GM12878 (cell line): ENCODE data around the gene PAQR7. TPM values are rescaled to one million over a fixed set of nuclear protein-coding genes. Genes with fewer than 3 reads are reported as not detected.

Experiments used
- ATAC-seq: fragments of 200-7000 bp; cut with Tn5 transposase; 3 replicates; pipeline ENCODE4 v1.9.1; 2020; ENCODE audit warnings: mild to moderate bottlenecking, moderate library complexity
- BruUV-seq: library from RNA; stranded (reverse); fragments of 400-500 nt; replicated peaks from 2 replicates; lab custom pipeline; 2021; lab: Mats Ljungman, UMichigan
- CTCF ChIA-PET: fragments of 300-600 bp; sonication (Branson Sonifier 250); formaldehyde crosslinking; extraction: SDS; loops from one replicate; lab custom pipeline; 2021; ENCODE audit warnings: inconsistent platforms; lab: Yijun Ruan, JAX
- POLR2A ChIA-PET: fragments of 350-600 bp; formaldehyde crosslinking; extraction: SDS; loops from one replicate; lab custom pipeline; 2021; ENCODE audit warnings: inconsistent platforms; lab: Charles Lee
- RAD21 ChIA-PET: fragments of 300-600 bp; sonication (Branson Sonifier 250); formaldehyde crosslinking; loops from one replicate; lab custom pipeline; 2023; ENCODE audit warnings: antibody characterized with exemption; ENCODE audit not compliant: unreplicated experiment; lab: Charles Lee
- SMC1A ChIA-PET: fragments of 300-600 bp; sonication (Branson Sonifier 250); formaldehyde crosslinking; loops from one replicate; lab custom pipeline; 2023; ENCODE audit not compliant: unreplicated experiment, uncharacterized antibody; lab: Charles Lee
- DNase-seq: peaks from one replicate; pipeline ENCODE4 v3.0.0-alpha.2; 2011; ENCODE audit warnings: low read depth, low spot score
- FAIRE-seq: peaks from 3 replicates; lab custom pipeline; 2011; peaks lifted over from hg19 to GRCh38; lab: Jason Lieb, UNC
- H2AFZ ChIP-seq: 2 replicates; pipeline ENCODE4 v1.6.0; 2011; ENCODE audit warnings: low read depth, low read length, control low read depth; ENCODE audit not compliant: control insufficient read depth
- H3K27ac ChIP-seq: 2 replicates; pipeline ENCODE4 v1.5.1; 2011; ENCODE audit warnings: control low read depth; ENCODE audit not compliant: control insufficient read depth, insufficient read depth
- H3K27me3 ChIP-seq, 2 experiments: replicated peaks in 1 of 2; 2 replicates each; pipeline versions ENCODE4 v1.6.0 to v1.6.1; 2011; ENCODE audit warnings: low read length in 1 of 2; ENCODE audit not compliant: control insufficient read depth in 2 of 2, insufficient read depth in 2 of 2
- H3K36me3 ChIP-seq, 2 experiments: 2 replicates each; pipeline ENCODE4 v1.5.1; 2011; ENCODE audit warnings: low read length in 1 of 2; ENCODE audit not compliant: control insufficient read depth in 2 of 2, insufficient read depth in 2 of 2
- H3K4me1 ChIP-seq: 2 replicates; pipeline ENCODE4 v1.6.1; 2011; ENCODE audit warnings: mild to moderate bottlenecking, low read length, moderate library complexity, mixed read lengths; ENCODE audit not compliant: control insufficient read depth, insufficient read depth
- H3K4me2 ChIP-seq: 2 replicates; pipeline ENCODE4 v1.6.0; 2011; ENCODE audit warnings: control low read depth; ENCODE audit not compliant: control insufficient read depth, insufficient read depth
- H3K4me3 ChIP-seq: fragments of 200-600 bp; sonication (generic); 2 replicates; pipeline ENCODE4 v1.5.1; 2016
- H3K79me2 ChIP-seq: 2 replicates; pipeline ENCODE4 v1.6.0; 2011; ENCODE audit warnings: low read length; ENCODE audit not compliant: control insufficient read depth, insufficient read depth
- H3K9ac ChIP-seq: 2 replicates; pipeline ENCODE4 v1.8.0; 2011; ENCODE audit warnings: low read length, control low read depth, mixed read lengths; ENCODE audit not compliant: control insufficient read depth, insufficient read depth
- H3K9me3 ChIP-seq: replicated peaks from 3 replicates; pipeline ENCODE4 v1.5.1; 2011; ENCODE audit warnings: mild to moderate bottlenecking, low read length; ENCODE audit not compliant: control insufficient read depth, insufficient read depth
- H4K20me1 ChIP-seq: 2 replicates; pipeline ENCODE4 v1.6.0; 2011; ENCODE audit not compliant: control insufficient read depth, insufficient read depth
- BHLHE40 ChIP-seq, 2 experiments: fragments of 450-650 bp in 1 of 2; IDR thresholded peaks; 2 replicates each; pipeline ENCODE4 v1.6.1; 2011 to 2017; ENCODE audit warnings: low read depth in 2 of 2, borderline replicate concordance in 1 of 2, improper control_type of control experiment in 1 of 2, low read length in 1 of 2, mild to moderate bottlenecking in 1 of 2
- CBX5 ChIP-seq: sonication (generic); IDR thresholded peaks from 2 replicates; pipeline ENCODE4 v1.6.1; 2016; ENCODE audit warnings: low read depth, moderate library complexity, mild to moderate bottlenecking, inconsistent platforms
- CEBPB ChIP-seq, 2 experiments: fragments of 150-350 bp in 1 of 2; IDR thresholded peaks; 2 replicates each; pipeline ENCODE4 v1.6.1; 2012 to 2014; ENCODE audit warnings: low read depth in 2 of 2, low read length in 2 of 2, borderline replicate concordance in 1 of 2, inconsistent platforms in 1 of 2
- CEBPZ ChIP-seq: fragments of 150-350 bp; IDR thresholded peaks from 2 replicates; pipeline ENCODE4 v1.6.1; 2016; ENCODE audit warnings: low read depth, low read length
- CHD2 ChIP-seq: IDR thresholded peaks from 2 replicates; pipeline ENCODE4 v1.6.1; 2011; ENCODE audit warnings: low read depth, low read length, improper control_type of control experiment, borderline replicate concordance
- HSF1 ChIP-seq: fragments of 150-350 bp; IDR thresholded peaks from 2 replicates; pipeline ENCODE4 v1.6.1; 2014; ENCODE audit warnings: mild to moderate bottlenecking, low read depth, low read length
- MEF2B ChIP-seq: fragments of 450-650 bp; IDR thresholded peaks from 2 replicates; pipeline ENCODE4 v1.6.1; 2018; ENCODE audit warnings: mild to moderate bottlenecking, moderate library complexity; ENCODE audit not compliant: partially characterized antibody, poor library complexity, severe bottlenecking
- MTA2 ChIP-seq: fragments of 450-650 bp; IDR thresholded peaks from 2 replicates; pipeline ENCODE4 v1.6.1; 2016; ENCODE audit warnings: low read depth, mild to moderate bottlenecking, moderate library complexity
- SIN3A ChIP-seq: IDR thresholded peaks from 2 replicates; pipeline ENCODE4 v1.6.1; 2012; ENCODE audit warnings: low read depth, low read length, improper control_type of control experiment
- WGBS: methylation state at CpG from one replicate; pipeline ENCODE4 v1.1.6; 2016; ENCODE audit warnings: low lambda C conversion rate; ENCODE audit not compliant: insufficient replicate concordance, insufficient coverage; ENCODE audit errors: missing lambda C conversion rate; 5-methylcytosine and 5-hydroxymethylcytosine counted together
- in situ Hi-C: fragments of 300-500 bp; cut with MboI; formaldehyde crosslinking; loops from 9 replicates; pipeline ENCODE4 v1.14.3; 2018; ENCODE audit warnings: mixed read lengths
- intact Hi-C: fragments of 100-400 bp; cut with micrococcal nuclease; formaldehyde crosslinking; loops from one replicate; pipeline ENCODE4 v1.14.2; 2022; ENCODE audit not compliant: unreplicated experiment
- polyA plus RNA-seq, 11 experiments: library from polyadenylated mRNA; depleted of rRNA in 4 of 11; unstranded in 6 of 11; stranded (reverse) in 5 of 11; fragments of >200 nt; fragmentation: Nextera tagmentation in 4 of 11; fragmentation: Illumina TruSeq in 1 of 11; extraction: Ambion mirVana in 4 of 11; extraction: Trizol in 1 of 11; gene quantifications; 1 replicate in 1 of 11; 2 replicates in 10 of 11; pipeline versions ENCODE4 v1.2.1 to v1.2.3, GENCODE V29; 2011 to 2016; ENCODE audit warnings: inconsistent platforms in 2 of 11, missing spikeins in 2 of 11, low read depth in 1 of 11
- total RNA-seq, 4 experiments: library from RNA; depleted of rRNA in 3 of 4; stranded (reverse); fragments of >200 nt in 3 of 4; fragmentation: Illumina TruSeq in 1 of 4; extraction: Trizol in 1 of 4; gene quantifications; 2 replicates each; pipeline versions ENCODE4 v1.2.1 to v1.2.3, GENCODE V29; 2013 to 2021

PAQR7 gene
- total and polyA plus RNA-seq, 10 of the 15 experiments (the other 5 are each of a cell fraction or from before 2014, with no cell fraction given) = 1.1 to 8.8 (median 5.2) TPM

- H3K27ac ChIP-seq = no peak overlapping the region
- no peak overlapping the region for H2AFZ ChIP-seq
- H3K9ac ChIP-seq = no peak overlapping the region
- H3K79me2 ChIP-seq = no peaks in the 10 kb centered on the region
- in situ Hi-C loops (no loop called here), intact Hi-C loops (no loop called here)
- no peak overlapping the region for H3K4me2 ChIP-seq
- SMC1A ChIA-PET = interaction anchor here (0.6 to 1.4 kb wide), 2 partner anchors 15 to 37 kb away, joined by 4 to 5 read pairs; no protein-coding TSS in a partner anchor
- TF ChIP-seq HSF1 (no peak), CEBPB (IDR thresholded peaks at IDR 0.05; ENCODE audit: borderline replicate concordance in 1 of 2, low read depth in 2 of 2, low read length in 2 of 2) (no peak), MTA2 (no peak), CHD2 (no peak)
- ATAC-seq (no peak), DNase-seq (no peak), FAIRE-seq (no peak)
- no peaks in the 10 kb centered on the region for H4K20me1 ChIP-seq
- RAD21 ChIA-PET = no interaction called here
- WGBS = 69% methylated on average over 10 of the region's 11 CpGs
- H3K27me3 ChIP-seq = no peaks in the 10 kb centered on the region; a peak in 1 of 4 replicates
- no peaks in the 10 kb centered on the region for H3K36me3 ChIP-seq
- POLR2A ChIA-PET = no interaction called here
- H3K4me1 ChIP-seq = no peaks in the 10 kb centered on the region
- H3K4me3 ChIP-seq = no peak overlapping the region
- CTCF ChIA-PET = interaction anchor here (1.0 kb wide), 1 partner anchor 130 kb away, joined by 3 read pairs; no protein-coding TSS in a partner anchor
- BruUV-seq = no TSS peak
- H3K9me3 ChIP-seq = no peaks in the 10 kb centered on the region
Measured at GRCh38 chr1:25881266-25881665, 5.8 kb upstream of the PAQR7 start.

GRCh38 chr1:25880518-25880917, 5.0 kb upstream of the PAQR7 start:
- SMC1A ChIA-PET = interaction anchor here (1.1 to 1.6 kb wide), 2 partner anchors 35 to 38 kb away, joined by 3 to 5 read pairs; no protein-coding TSS in a partner anchor
- Histone ChIP-seq H3K9me3 (no peaks in the 10 kb centered on the region), H3K4me1 (no peaks in the 10 kb centered on the region), H4K20me1 (no peaks in the 10 kb centered on the region), H2AFZ (no peak overlapping the region), H3K4me3 (no peak overlapping the region), H3K4me2 (no peak overlapping the region), H3K36me3 (no peaks in the 10 kb centered on the region), H3K27me3 (no peaks in the 10 kb centered on the region; a peak in 1 of 4 replicates), H3K27ac (no peak overlapping the region), H3K79me2 (no peaks in the 10 kb centered on the region), H3K9ac (no peak overlapping the region)
- no peak for TF ChIP-seq SIN3A
- no peak for TF ChIP-seq MEF2B
- TF ChIP-seq CBX5 = no peak
- TF ChIP-seq CEBPZ = no peak
- no peak for TF ChIP-seq BHLHE40 (IDR thresholded peaks at IDR 0.05; ENCODE audit: borderline replicate concordance in 1 of 2, low read depth in 2 of 2, low read length in 1 of 2)
- in situ Hi-C loops = no loop called here
- 43% methylated on average over 5 of the region's 5 CpGs for WGBS
- BruUV-seq = no TSS peak
- no peak for ATAC-seq
- FAIRE-seq = no peak
- RAD21 ChIA-PET = interaction anchor here (0.6 kb wide), 1 partner anchor 119 kb away, joined by 3 read pairs; no protein-coding TSS in a partner anchor
- intact Hi-C loops = no loop called here
- CTCF ChIA-PET = interaction anchor here (1.3 kb wide), 1 partner anchor 85 kb away, joined by 3 read pairs; no protein-coding TSS in a partner anchor
- POLR2A ChIA-PET = no interaction called here
- DNase-seq = no peak
